Smooth muscle cell (in vitro differentiated cells): Measurements from ENCODE around the gene RGCC. TPM values are rescaled to one million over a fixed set of nuclear protein-coding genes. Genes with fewer than 3 reads are reported as not detected.
"Not testable (repeated sequence)": the region's sequence is repeated elsewhere in the genome, so short reads cannot be mapped to it uniquely, and the experiment has no call there.

ENCODE experiments used
- DNase-seq: peaks from one replicate; lab custom pipeline; 2025; ENCODE audit not compliant: unreplicated experiment; lab: John Stamatoyannopoulos, UW
- H2AFZ ChIP-seq: fragments of 200-600 bp; sonication (generic); 2 replicates; pipeline ENCODE4 v1.6.0; 2016; ENCODE audit warnings: antibody characterized with exemption, low read depth, mild to moderate bottlenecking
- H3F3A ChIP-seq: fragments of 200-600 bp; sonication (generic); 2 replicates; pipeline ENCODE4 v1.6.0; 2017; ENCODE audit warnings: antibody characterized with exemption, low read depth
- H3K27ac ChIP-seq: fragments of 200-600 bp; sonication (generic); 2 replicates; pipeline ENCODE4 v1.5.1; 2016; ENCODE audit warnings: low read depth, mild to moderate bottlenecking
- H3K27me3 ChIP-seq: fragments of 200-600 bp; sonication (generic); 2 replicates; pipeline ENCODE4 v1.6.1; 2016; ENCODE audit warnings: low read depth, mild to moderate bottlenecking
- H3K36me3 ChIP-seq: fragments of 200-600 bp; sonication (generic); 2 replicates; pipeline ENCODE4 v1.5.1; 2016; ENCODE audit warnings: low read depth
- H3K4me1 ChIP-seq: fragments of 200-600 bp; sonication (generic); 2 replicates; pipeline ENCODE4 v1.5.1; 2016; ENCODE audit warnings: low read depth
- H3K4me2 ChIP-seq: fragments of 200-600 bp; sonication (generic); 2 replicates; pipeline ENCODE4 v1.6.0; 2016; ENCODE audit warnings: mild to moderate bottlenecking
- H3K4me3 ChIP-seq: fragments of 200-600 bp; sonication (generic); 2 replicates; pipeline ENCODE4 v1.5.1; 2016; ENCODE audit warnings: mild to moderate bottlenecking
- H3K79me2 ChIP-seq: fragments of 200-600 bp; sonication (generic); 2 replicates; pipeline ENCODE4 v1.6.0; 2016; ENCODE audit warnings: low read depth, mild to moderate bottlenecking
- H3K9ac ChIP-seq: fragments of 200-600 bp; sonication (generic); 2 replicates; pipeline ENCODE4 v1.6.0; 2016; ENCODE audit warnings: low read depth
- H3K9me3 ChIP-seq: fragments of 200-600 bp; sonication (generic); replicated peaks from 2 replicates; pipeline ENCODE4 v1.5.1; 2016; ENCODE audit warnings: low read depth
- H4K20me1 ChIP-seq: fragments of 200-600 bp; sonication (generic); 2 replicates; pipeline ENCODE4 v1.6.0; 2016; ENCODE audit warnings: low read depth
- WGBS: methylation state at CpG from one replicate; pipeline ENCODE4 v1.1.7; 2016; ENCODE audit warnings: low lambda C conversion rate; 5-methylcytosine and 5-hydroxymethylcytosine counted together
- polyA plus RNA-seq: library from polyadenylated mRNA; unstranded; fragments of >200 nt; fragmentation: Nextera tagmentation; extraction: Ambion mirVana; gene quantifications from 2 replicates; pipeline ENCODE4 v1.2.1, GENCODE V29; 2016
- total RNA-seq: library from RNA; depleted of rRNA; stranded (reverse); fragments of >200 nt; gene quantifications from 2 replicates; pipeline ENCODE4 v1.2.3, GENCODE V29; 2014
- TF ChIP-seq, protein P1 (sequence below): fragments of 200-600 bp; sonication (generic); IDR thresholded peaks from 2 replicates; pipeline ENCODE4 v1.5.1; 2017; ENCODE audit warnings: borderline replicate concordance, mild to moderate bottlenecking, antibody characterized with exemption; ENCODE audit not compliant: insufficient read depth, poor library complexity, severe bottlenecking

The RGCC gene
- total and polyA plus RNA-seq, 2 experiments from 2014 or later: 4.5 to 11.7 TPM

DNA sequence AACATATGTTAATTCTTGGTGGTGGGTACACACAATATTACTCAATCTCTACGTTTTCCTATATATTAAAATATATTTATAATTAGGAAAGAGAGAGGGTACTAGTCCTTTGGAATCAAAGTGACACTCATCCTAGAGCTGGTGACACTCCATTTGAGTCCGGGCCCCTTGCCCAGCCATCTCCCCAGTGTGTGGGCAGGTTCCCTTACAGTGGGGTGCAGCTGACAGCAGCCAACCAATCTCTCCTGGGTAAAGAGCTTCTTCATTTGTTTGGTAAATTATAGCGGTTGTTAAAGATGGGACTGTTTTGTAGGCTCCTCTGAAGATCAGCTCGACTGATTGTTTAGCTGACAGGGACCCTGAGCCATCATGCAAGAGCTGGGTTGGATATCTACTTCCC lies 37.2 kb upstream of the RGCC start:
- H3K9me3 ChIP-seq: no peaks in the 10 kb centered on the region
- no peaks in the 10 kb centered on the region for H4K20me1 ChIP-seq
- H3K4me3 ChIP-seq: no peak overlapping the region
- no peaks in the 10 kb centered on the region for H3K36me3 ChIP-seq
- no peaks in the 10 kb centered on the region for H3K79me2 ChIP-seq
- H3K27ac ChIP-seq: no peak overlapping the region
- TF ChIP-seq, protein P1, sequence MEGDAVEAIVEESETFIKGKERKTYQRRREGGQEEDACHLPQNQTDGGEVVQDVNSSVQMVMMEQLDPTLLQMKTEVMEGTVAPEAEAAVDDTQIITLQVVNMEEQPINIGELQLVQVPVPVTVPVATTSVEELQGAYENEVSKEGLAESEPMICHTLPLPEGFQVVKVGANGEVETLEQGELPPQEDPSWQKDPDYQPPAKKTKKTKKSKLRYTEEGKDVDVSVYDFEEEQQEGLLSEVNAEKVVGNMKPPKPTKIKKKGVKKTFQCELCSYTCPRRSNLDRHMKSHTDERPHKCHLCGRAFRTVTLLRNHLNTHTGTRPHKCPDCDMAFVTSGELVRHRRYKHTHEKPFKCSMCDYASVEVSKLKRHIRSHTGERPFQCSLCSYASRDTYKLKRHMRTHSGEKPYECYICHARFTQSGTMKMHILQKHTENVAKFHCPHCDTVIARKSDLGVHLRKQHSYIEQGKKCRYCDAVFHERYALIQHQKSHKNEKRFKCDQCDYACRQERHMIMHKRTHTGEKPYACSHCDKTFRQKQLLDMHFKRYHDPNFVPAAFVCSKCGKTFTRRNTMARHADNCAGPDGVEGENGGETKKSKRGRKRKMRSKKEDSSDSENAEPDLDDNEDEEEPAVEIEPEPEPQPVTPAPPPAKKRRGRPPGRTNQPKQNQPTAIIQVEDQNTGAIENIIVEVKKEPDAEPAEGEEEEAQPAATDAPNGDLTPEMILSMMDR: no peak
- no peaks in the 10 kb centered on the region for H3K27me3 ChIP-seq
- no peaks in the 10 kb centered on the region for H3F3A ChIP-seq
- no peak for DNase-seq
- no peak overlapping the region for H3K4me2 ChIP-seq
- no peak overlapping the region for H3K9ac ChIP-seq
- H2AFZ ChIP-seq: no peak overlapping the region
- no peaks in the 10 kb centered on the region for H3K4me1 ChIP-seq
- 89% methylated on average over 4 of the region's 4 CpGs for WGBS

- not testable (repeated sequence) for H4K20me1 ChIP-seq, H3K36me3 ChIP-seq, H2AFZ ChIP-seq, H3K4me1 ChIP-seq, H3K27ac ChIP-seq, H3K9me3 ChIP-seq, H3K79me2 ChIP-seq, H3K9ac ChIP-seq, H3K4me2 ChIP-seq, H3K4me3 ChIP-seq, H3K27me3 ChIP-seq, H3F3A ChIP-seq, DNase-seq
- WGBS: 52% methylated on average over 6 of the region's 6 CpGs
These were observed 36.0 kb upstream of the RGCC start for GRCh38 chr13:41421330-41421729.

GRCh38 chr13:41421983-41422382 lies 35.4 kb upstream of the RGCC start:
- not testable (repeated sequence) for H3K4me3 ChIP-seq, H4K20me1 ChIP-seq, H3F3A ChIP-seq, H3K4me1 ChIP-seq, H2AFZ ChIP-seq, H3K27me3 ChIP-seq, H3K27ac ChIP-seq, H3K9me3 ChIP-seq, H3K9ac ChIP-seq, DNase-seq, H3K36me3 ChIP-seq, H3K4me2 ChIP-seq, H3K79me2 ChIP-seq
- 67% methylated on average over 7 of the region's 7 CpGs for WGBS

GRCh38 chr13:41423259-41423658 lies 34.1 kb upstream of the RGCC start:
- not testable (repeated sequence) for H4K20me1 ChIP-seq, H3K27me3 ChIP-seq, H3K36me3 ChIP-seq, H3K79me2 ChIP-seq, DNase-seq, H3K4me1 ChIP-seq, H2AFZ ChIP-seq, H3K4me3 ChIP-seq, H3K27ac ChIP-seq, H3K9ac ChIP-seq, H3F3A ChIP-seq, H3K4me2 ChIP-seq, H3K9me3 ChIP-seq
- 85% methylated on average over 13 of the region's 13 CpGs for WGBS

DNA sequence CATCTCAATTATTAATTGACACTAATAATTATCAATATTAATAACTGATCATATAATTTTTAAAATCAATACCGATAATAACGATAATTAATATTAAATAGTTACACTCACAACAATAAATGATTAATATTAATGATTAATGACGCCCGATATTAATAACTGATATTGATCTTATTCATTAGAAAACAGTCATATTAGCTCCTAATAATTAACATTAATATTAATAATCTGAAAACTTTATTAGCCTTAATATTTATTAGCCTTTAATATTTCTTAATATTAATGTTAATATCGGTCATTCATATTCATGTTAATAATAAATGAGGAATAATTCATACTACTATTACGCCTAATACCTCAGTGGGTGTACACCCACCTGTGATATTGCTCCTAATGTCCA lies 32.7 kb upstream of the RGCC start:
- H3K9me3 ChIP-seq, H3K4me3 ChIP-seq, H3F3A ChIP-seq, DNase-seq, H3K9ac ChIP-seq, H2AFZ ChIP-seq, H3K4me2 ChIP-seq, H3K4me1 ChIP-seq, H4K20me1 ChIP-seq, H3K79me2 ChIP-seq, H3K36me3 ChIP-seq, H3K27ac ChIP-seq: not testable (repeated sequence)
- H3K27me3 ChIP-seq: peaks cover 14% of the 10 kb centered on the region
- 95% methylated on average over 6 of the region's 6 CpGs for WGBS

GRCh38 chr13:41426047-41426446 lies 31.3 kb upstream of the RGCC start:
- Histone ChIP-seq H3K27me3 (peaks cover 14% of the 10 kb centered on the region), H3K9me3 (no peaks in the 10 kb centered on the region), H2AFZ (no peak overlapping the region), H3K4me1 (no peaks in the 10 kb centered on the region), H3K27ac (no peak overlapping the region), H4K20me1 (no peaks in the 10 kb centered on the region), H3K4me2 (no peak overlapping the region), H3K9ac (no peak overlapping the region), H3K36me3 (no peaks in the 10 kb centered on the region), H3K4me3 (no peak overlapping the region), H3F3A (no peaks in the 10 kb centered on the region), H3K79me2 (no peaks in the 10 kb centered on the region)
- TF ChIP-seq, protein P1: no peak
- no peak for DNase-seq
- 76% methylated on average over 16 of the region's 22 CpGs for WGBS
